ENCODE results near the gene RARRES1. TPM values are rescaled to one million over a fixed set of nuclear protein-coding genes. Genes with fewer than 3 reads are reported as not detected.

RARRES1 gene
- under 1 TPM in 1 of 2 donors, not detected in 1; 0.41 TPM for total RNA-seq

- DNase-seq (peak; percentile 64 to 68), ATAC-seq (replicated peaks in 1 of 2) (peak; percentile 88 to 90)
- Mint-ChIP-seq H3K36me3 (ENCODE audit: insufficient read depth in 2 of 2) (peaks cover 2 to 3% of the 10 kb centered on the region in 2 donors), H3K4me1 (ENCODE audit: low read depth) (peaks cover 11% of the 10 kb centered on the region), H3K27ac (no peak within 1 kb of the TSS), H3K9me3 (peaks cover 0 to 2% of the 10 kb centered on the region in 2 donors), H3K4me3 (peak within 1 kb of the TSS; percentile 68 to 73), H3K27me3 (ENCODE audit: low read depth) (no peaks in the 10 kb centered on the region)
These were observed at the start of gene RARRES1 for GRCh38 chr3:158731938-158732855. RARRES1 (minus strand) TSS chr3:158732457; CDS start chr3:158732415, 42 bp downstream.

DNA sequence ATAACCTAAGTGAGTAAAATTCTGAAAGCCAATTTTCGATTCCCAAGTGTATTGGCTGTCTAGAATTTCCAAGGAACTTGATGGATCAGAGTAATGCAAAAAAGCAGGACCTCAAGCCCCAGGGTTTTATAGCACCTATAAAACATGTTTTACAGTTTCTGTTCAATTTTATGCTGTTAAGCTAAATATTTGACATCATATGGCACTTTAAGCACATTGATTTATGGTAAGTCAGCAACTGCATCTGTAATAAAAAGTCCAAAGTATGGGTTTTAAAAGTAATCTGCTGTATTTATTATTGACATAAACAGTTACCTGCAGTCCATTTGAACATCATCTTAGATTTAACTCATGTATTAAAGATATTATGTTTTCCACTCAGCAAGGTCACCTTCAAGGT lies 49.6 kb upstream of the RARRES1 start:
- H3K27ac Mint-ChIP-seq: no peak overlapping the region
- no peak for ATAC-seq (replicated peaks in 1 of 2)
- DNase-seq: no peak

GRCh38 chr3:158781191-158781590 lies 48.9 kb upstream of the RARRES1 start:
- DNase-seq (no peak), ATAC-seq (replicated peaks in 1 of 2) (no peak)
- Mint-ChIP-seq H3K9me3 (peaks cover 0 to 1% of the 10 kb centered on the region in 2 donors), H3K36me3 (ENCODE audit: insufficient read depth in 2 of 2) (peaks cover 0 to 1% of the 10 kb centered on the region in 2 donors), H3K4me1 (ENCODE audit: low read depth) (no peaks in the 10 kb centered on the region), H3K27ac (no peak overlapping the region), H3K27me3 (ENCODE audit: low read depth) (no peaks in the 10 kb centered on the region), H3K4me3 (no peak overlapping the region)

More for the DNA sequence above, 49.6 kb upstream of the RARRES1 start:
- peaks cover 0 to 1% of the 10 kb centered on the region in 2 donors for H3K9me3 Mint-ChIP-seq
- H3K27me3 Mint-ChIP-seq (ENCODE audit: low read depth): no peaks in the 10 kb centered on the region
- H3K36me3 Mint-ChIP-seq (ENCODE audit: insufficient read depth in 2 of 2): peaks cover 0 to 1% of the 10 kb centered on the region in 2 donors
- H3K4me3 Mint-ChIP-seq: no peak overlapping the region
- H3K4me1 Mint-ChIP-seq (ENCODE audit: low read depth): no peaks in the 10 kb centered on the region

GRCh38 chr3:158780766-158781165 lies 48.5 kb upstream of the RARRES1 start:
- Mint-ChIP-seq H3K4me3 (no peak overlapping the region), H3K9me3 (no peaks in the 10 kb centered on the region), H3K36me3 (ENCODE audit: insufficient read depth in 2 of 2) (no peaks in the 10 kb centered on the region), H3K27ac (no peak overlapping the region), H3K27me3 (ENCODE audit: low read depth) (no peaks in the 10 kb centered on the region), H3K4me1 (ENCODE audit: low read depth) (no peaks in the 10 kb centered on the region)
- DNase-seq (no peak), ATAC-seq (replicated peaks in 1 of 2) (no peak)

GRCh38 chr3:158777161-158777873 lies 45.1 kb upstream of the RARRES1 start:
- Mint-ChIP-seq H3K4me3 (no peak overlapping the region), H3K27me3 (ENCODE audit: low read depth) (no peaks in the 10 kb centered on the region), H3K4me1 (ENCODE audit: low read depth) (peaks cover 5% of the 10 kb centered on the region), H3K9me3 (no peaks in the 10 kb centered on the region), H3K36me3 (ENCODE audit: insufficient read depth in 2 of 2) (no peaks in the 10 kb centered on the region), H3K27ac (no peak overlapping the region)
- no peak for ATAC-seq (replicated peaks in 1 of 2)
- DNase-seq: no peak

GRCh38 chr3:158776531-158776930 lies 44.3 kb upstream of the RARRES1 start:
- ATAC-seq (replicated peaks in 1 of 2) (no peak), DNase-seq (no peak)
- no peaks in the 10 kb centered on the region for H3K9me3 Mint-ChIP-seq
- no peak overlapping the region for H3K4me3 Mint-ChIP-seq
- peaks cover 5% of the 10 kb centered on the region for H3K4me1 Mint-ChIP-seq (ENCODE audit: low read depth)
- no peak overlapping the region for H3K27ac Mint-ChIP-seq
- no peaks in the 10 kb centered on the region for H3K36me3 Mint-ChIP-seq (ENCODE audit: insufficient read depth in 2 of 2)
- H3K27me3 Mint-ChIP-seq (ENCODE audit: low read depth): no peaks in the 10 kb centered on the region

- H3K36me3 Mint-ChIP-seq (ENCODE audit: insufficient read depth in 2 of 2): no peaks in the 10 kb centered on the region
- ATAC-seq (replicated peaks in 1 of 2) (no peak), DNase-seq (no peak)
- no peak overlapping the region for H3K4me3 Mint-ChIP-seq
- H3K27ac Mint-ChIP-seq: no peak overlapping the region
- no peaks in the 10 kb centered on the region for H3K27me3 Mint-ChIP-seq (ENCODE audit: low read depth)
- peaks cover 5% of the 10 kb centered on the region for H3K4me1 Mint-ChIP-seq (ENCODE audit: low read depth)
- no peaks in the 10 kb centered on the region for H3K9me3 Mint-ChIP-seq
These were observed 43.5 kb upstream of the RARRES1 start for GRCh38 chr3:158775426-158776410.

DNA sequence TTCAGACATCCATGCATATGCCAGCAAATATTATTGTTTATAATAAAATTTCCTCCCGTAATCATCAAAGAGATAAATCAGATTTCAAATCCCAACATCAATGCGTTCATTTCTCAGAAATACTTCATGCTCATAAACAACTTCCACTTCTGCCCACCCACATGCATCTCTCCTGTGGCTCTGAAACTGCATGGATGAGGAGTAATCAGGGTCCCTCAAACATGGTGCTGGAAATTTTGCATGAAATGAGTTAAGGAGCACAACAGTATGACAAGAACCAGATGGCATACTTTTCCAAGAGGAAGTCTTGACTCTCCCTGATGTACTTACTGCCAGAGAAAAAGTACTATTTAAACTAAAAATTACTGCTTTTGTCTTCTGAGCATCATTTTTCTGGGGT lies 42.7 kb upstream of the RARRES1 start:
- Mint-ChIP-seq H3K27me3 (ENCODE audit: low read depth) (no peaks in the 10 kb centered on the region), H3K4me3 (no peak overlapping the region), H3K4me1 (ENCODE audit: low read depth) (peaks cover 5% of the 10 kb centered on the region), H3K36me3 (ENCODE audit: insufficient read depth in 2 of 2) (no peaks in the 10 kb centered on the region), H3K9me3 (no peaks in the 10 kb centered on the region), H3K27ac (no peak overlapping the region)
- DNase-seq (no peak), ATAC-seq (replicated peaks in 1 of 2) (no peak)

- Mint-ChIP-seq H3K9me3 (no peaks in the 10 kb centered on the region), H3K27ac (no peak overlapping the region), H3K27me3 (ENCODE audit: low read depth) (no peaks in the 10 kb centered on the region), H3K36me3 (ENCODE audit: insufficient read depth in 2 of 2) (no peaks in the 10 kb centered on the region), H3K4me1 (ENCODE audit: low read depth) (peaks cover 5% of the 10 kb centered on the region), H3K4me3 (no peak overlapping the region)
- ATAC-seq (replicated peaks in 1 of 2) (no peak), DNase-seq (no peak)
These were observed 41.9 kb upstream of the RARRES1 start for GRCh38 chr3:158773845-158774830.

DNA sequence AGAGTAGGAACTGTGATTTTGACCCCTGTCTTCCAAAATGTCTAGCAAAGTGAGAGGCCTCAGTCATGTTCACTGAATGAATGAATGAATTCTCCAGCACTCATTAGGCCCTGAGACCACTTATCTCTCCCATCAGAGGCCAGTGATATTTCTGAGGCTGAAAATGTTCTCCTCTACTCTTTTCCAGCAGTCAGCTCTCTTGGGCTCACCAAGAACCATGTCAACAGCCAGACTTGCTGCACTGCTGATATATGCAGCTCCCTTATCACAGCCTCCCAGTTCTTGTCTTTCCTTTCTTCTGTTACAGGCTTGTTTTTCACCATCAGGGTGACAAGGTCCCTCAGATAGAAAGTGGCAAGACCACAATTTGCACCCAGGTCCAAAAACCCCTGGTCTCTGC lies 40.9 kb upstream of the RARRES1 start:
- Mint-ChIP-seq H3K9me3 (no peaks in the 10 kb centered on the region), H3K4me1 (ENCODE audit: low read depth) (peaks cover 5% of the 10 kb centered on the region), H3K36me3 (ENCODE audit: insufficient read depth in 2 of 2) (no peaks in the 10 kb centered on the region), H3K27ac (no peak overlapping the region), H3K4me3 (no peak overlapping the region), H3K27me3 (ENCODE audit: low read depth) (no peaks in the 10 kb centered on the region)
- ATAC-seq (replicated peaks in 1 of 2) (no peak), DNase-seq (no peak)

- Mint-ChIP-seq H3K9me3 (no peaks in the 10 kb centered on the region), H3K27me3 (ENCODE audit: low read depth) (no peaks in the 10 kb centered on the region), H3K27ac (no peak overlapping the region), H3K4me1 (ENCODE audit: low read depth) (peaks cover 5% of the 10 kb centered on the region), H3K4me3 (no peak overlapping the region), H3K36me3 (ENCODE audit: insufficient read depth in 2 of 2) (no peaks in the 10 kb centered on the region)
- DNase-seq (no peak), ATAC-seq (replicated peaks in 1 of 2) (no peak)
These were observed 39.7 kb upstream of the RARRES1 start for GRCh38 chr3:158771982-158772381.

DNA sequence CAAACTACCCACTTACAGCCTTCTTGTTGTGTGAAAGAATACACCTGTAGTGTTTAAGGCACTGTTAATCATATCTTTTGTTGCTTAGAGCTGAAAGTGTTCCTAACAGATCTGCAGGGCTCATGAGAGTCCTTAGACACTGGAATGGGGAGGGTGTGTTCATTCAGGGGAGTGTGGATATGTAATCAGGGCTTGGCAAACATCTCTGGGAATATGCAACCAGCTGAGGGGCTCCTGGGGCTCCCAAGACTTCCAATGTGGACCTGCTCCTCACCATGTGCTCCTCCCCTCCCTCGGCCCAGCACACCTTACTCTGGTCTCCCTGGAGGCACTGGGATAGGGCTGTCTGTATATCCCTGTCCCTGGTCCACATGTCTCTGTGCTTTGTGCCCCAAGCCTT lies 39.3 kb upstream of the RARRES1 start:
- no peak overlapping the region for H3K4me3 Mint-ChIP-seq

More for the DNA sequence above, 39.3 kb upstream of the RARRES1 start:
- H3K36me3 Mint-ChIP-seq (ENCODE audit: insufficient read depth in 2 of 2): no peaks in the 10 kb centered on the region
- no peaks in the 10 kb centered on the region for H3K9me3 Mint-ChIP-seq
- no peaks in the 10 kb centered on the region for H3K27me3 Mint-ChIP-seq (ENCODE audit: low read depth)
- H3K4me1 Mint-ChIP-seq (ENCODE audit: low read depth): peaks cover 5% of the 10 kb centered on the region
- ATAC-seq (replicated peaks in 1 of 2) (no peak), DNase-seq (no peak)
- no peak overlapping the region for H3K27ac Mint-ChIP-seq

All from activated T-cell treated with anti-CD3 and anti-CD28 coated beads, Interleukin-2, amount 50 U/mL, for 72 hours (primary cell).